Measurements from ENCODE around the gene SOBP.

GRCh38 chr6:107524626-107525025 is 34.7 kb downstream of the SOBP start:
- no peak for TF ChIP-seq CTCF (IDR thresholded peaks at IDR 0.05)
- TF ChIP-seq POLR2A (IDR thresholded peaks at IDR 0.05): no peak

All from thyroid gland (tissue), 4 donors.